ENCODE results near the gene TNFRSF21.
"Not testable (repeated sequence)": the region's sequence is repeated elsewhere in the genome, so short reads cannot be mapped to it uniquely, and the experiment has no call there.

Gene TNFRSF21

GRCh38 chr6:47283993-47284392 lies 25.7 kb downstream of the TNFRSF21 start:
- DNase-seq = no peak

- no peak for DNase-seq
These were observed 31.2 kb downstream of the TNFRSF21 start for GRCh38 chr6:47278545-47278944.

DNA sequence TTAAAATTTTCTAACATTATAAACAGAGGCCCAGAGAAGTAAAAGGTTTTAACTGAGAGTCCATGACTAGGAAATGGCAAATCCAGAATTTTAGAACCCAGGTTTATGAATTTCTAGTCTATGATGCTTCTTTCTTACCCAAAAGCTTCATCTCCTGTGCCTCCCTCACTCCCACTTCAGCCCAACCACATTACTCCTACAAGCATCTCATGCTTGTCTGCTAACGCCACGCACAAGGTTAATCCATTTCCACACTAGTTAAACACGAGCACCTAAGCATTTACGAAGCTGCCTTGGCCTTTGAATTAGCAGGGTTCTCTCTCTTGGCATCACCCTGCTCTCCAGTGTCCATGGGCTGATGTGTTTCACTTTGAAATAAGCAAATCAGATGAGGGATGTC lies 32.0 kb downstream of the TNFRSF21 start:
- DNase-seq = no peak

DNA sequence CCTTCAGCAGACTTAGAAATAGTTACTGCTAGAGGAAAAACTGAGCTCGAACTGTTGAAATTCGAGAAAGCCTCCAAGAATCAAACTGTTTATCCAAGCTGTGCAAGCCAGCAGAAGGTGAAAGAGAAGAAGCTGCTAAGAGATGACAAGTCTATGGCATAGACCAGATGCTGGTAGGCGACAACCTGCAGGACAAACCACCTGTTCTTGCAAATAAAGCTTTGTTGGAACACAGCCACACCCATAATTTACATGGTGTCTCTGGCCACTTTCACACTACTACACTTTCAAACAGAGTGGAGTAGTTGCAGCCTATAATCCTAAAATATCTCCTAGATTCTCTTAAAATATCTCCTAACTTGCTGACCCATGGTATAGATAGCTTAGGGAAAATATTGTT lies 33.3 kb downstream of the TNFRSF21 start:
- DNase-seq = no peak

GRCh38 chr6:47275640-47276039 lies 34.1 kb downstream of the TNFRSF21 start:
- DNase-seq = no peak

DNA sequence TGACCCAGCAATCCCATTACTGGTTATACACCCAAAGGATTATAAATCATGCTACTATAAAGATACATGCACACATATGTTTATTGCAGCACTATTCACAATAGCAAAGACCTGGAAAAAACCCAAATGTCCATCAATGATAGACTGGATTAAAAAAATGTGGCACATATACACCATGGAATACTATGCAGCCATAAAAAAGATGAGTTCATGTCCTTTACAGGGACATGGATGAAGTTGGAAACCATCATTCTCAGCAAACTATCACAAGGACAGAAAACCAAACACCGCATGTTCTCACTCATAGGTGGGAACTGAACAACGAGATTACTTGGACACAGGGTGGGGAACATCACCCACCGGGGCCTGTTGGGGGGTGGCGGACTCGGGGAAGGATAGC lies 34.6 kb downstream of the TNFRSF21 start:
- not testable (repeated sequence) for DNase-seq

- DNase-seq = no peak
These were observed 41.0 kb downstream of the TNFRSF21 start for GRCh38 chr6:47268572-47269187.

DNA sequence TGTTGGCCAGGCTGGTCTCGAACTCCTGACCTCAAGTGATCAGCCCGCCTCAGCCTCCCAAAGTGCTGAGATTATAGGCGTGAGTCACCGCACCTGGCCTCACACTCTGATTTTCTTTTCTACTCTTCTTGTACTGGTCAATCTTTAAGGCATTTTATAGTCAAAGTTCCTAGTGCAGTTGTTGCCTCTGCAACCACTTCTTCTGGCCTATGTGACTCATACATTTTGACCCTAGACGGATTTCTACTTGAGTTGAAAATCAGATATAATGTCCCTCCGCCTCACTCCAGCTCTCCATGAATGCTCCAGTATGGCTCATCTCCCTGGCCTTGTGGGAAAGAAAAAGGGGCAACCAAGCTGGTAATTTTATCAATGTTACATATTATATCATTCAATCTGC lies 42.4 kb downstream of the TNFRSF21 start:
- DNase-seq = no peak

- DNase-seq = no peak
These were observed 43.7 kb downstream of the TNFRSF21 start for GRCh38 chr6:47265971-47266370.

DNA sequence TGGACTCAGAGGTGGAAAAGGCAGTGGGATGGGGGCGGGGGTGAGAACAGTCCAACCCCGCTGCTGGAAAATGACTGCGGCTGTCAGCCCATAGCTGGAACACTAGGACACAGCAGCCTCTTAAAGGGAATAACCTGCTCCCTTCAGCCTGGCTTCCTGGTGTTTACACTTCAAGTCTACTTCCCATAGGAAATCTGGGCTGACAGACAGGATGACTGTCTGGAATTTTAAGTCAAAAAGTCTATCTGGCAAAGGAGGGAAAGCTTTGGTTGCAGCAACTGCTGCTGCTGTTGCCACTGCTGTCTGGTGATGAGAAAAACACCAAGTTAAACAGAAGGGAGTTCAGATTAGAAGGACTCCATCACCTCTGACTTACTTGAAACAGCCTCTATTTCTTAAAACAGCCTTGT lies 44.9 kb downstream of the TNFRSF21 start:
- DNase-seq = no peak

GRCh38 chr6:47263268-47263667 lies 46.4 kb downstream of the TNFRSF21 start:
- DNase-seq = no peak

DNA sequence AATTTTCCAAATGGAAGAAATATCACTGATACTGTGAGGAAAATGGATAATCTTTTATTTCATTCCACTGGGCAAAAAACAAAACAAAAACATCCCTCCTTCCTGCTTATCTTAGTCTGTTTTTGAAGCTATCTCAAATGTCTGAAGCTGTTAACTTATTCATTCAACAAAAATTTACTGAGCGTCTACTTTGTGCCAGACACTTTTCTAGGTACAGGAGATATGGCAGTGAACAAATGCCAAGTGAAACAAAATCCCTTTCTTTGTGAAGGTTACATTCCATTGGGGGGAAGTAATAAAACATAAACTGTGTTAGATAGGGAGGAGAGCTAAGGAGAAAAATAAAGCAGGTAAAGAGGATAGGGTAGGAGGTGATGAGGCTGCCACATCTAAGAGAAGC lies 47.5 kb downstream of the TNFRSF21 start:
- no peak for DNase-seq

GRCh38 chr6:47261191-47261590 lies 48.5 kb downstream of the TNFRSF21 start:
- DNase-seq = no peak

DNA sequence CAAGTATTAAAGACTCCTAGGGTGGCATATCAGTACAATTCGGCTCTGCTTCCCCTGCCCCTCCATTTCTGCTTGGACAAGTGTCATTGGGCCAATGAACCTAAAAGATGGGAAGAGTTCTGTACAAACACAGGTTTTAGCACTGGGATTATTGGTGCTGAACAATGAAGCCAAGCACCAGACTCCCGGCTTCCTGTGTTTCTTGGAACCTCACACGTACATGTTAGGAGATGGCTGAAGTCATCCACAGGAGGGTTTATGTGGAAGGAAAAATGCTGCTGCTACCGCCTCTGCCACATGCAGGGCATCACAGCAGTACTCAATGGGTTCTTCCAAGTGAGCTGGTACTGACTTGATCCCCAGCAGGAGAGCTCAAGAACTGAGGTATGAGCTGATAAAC lies 49.7 kb downstream of the TNFRSF21 start:
- DNase-seq = no peak

GRCh38 chr6:47258724-47259347 lies 50.9 kb downstream of the TNFRSF21 start:
- DNase-seq = no peak

- no peak for DNase-seq
These were observed 52.5 kb downstream of the TNFRSF21 start for GRCh38 chr6:47256981-47257730.

DNA sequence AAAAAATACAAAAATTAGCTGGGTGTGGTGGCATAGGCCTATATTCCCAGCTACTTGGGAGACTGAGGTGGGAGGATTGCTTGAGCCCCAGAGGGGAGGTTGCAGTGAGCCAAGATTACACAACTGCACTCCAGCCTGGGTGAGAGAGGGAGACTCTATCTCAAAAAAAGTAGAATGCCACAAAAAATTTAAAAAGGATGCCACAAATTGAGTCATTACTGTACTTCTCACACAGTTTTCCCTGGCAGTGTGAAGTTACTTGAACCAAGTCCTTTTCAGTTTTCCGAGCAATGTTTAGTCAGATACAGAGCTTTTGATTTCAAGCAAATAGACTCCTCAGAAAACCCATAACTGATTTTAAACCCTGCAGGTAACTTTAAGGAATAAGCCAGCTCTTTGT lies 53.3 kb downstream of the TNFRSF21 start:
- no peak for DNase-seq

DNA sequence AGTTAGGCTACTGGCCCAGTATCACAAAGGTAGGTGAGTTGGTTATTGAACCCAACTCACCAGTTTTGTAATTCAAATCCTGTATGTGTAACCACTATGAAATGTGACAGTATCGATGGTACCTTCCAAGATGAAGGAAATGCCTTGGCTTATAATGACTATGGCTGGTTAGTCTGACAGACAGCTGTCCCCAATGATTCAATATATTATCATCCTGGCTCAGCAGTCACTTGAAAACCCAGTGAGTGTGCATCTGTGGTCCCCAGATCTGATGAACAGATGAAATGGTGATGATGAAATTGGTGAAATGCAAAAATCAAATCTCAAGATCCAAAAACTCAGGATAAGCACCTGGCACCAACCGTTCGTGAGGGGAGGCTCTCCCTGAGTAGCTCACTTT lies 54.8 kb downstream of the TNFRSF21 start:
- DNase-seq = no peak

DNA sequence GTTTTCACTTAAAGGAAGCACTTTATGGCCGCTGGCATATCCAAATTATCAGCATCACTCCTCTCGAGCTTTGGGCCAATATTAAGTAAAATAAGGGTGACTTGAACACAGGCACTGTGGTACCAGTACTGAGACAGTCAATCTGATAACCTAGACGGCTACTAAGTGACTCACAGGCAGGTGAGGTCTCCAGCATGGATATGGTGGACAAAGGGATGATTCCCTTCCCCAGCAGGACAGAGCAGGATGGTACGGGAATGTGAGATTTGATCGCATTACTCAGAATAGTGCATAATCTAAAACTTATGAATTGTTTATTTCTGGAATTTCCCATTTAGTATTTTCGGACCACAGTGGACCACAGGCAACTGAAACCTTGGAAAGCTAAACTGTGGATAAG lies 55.7 kb downstream of the TNFRSF21 start:
- DNase-seq = no peak

- DNase-seq = no peak
These were observed 56.6 kb downstream of the TNFRSF21 start for GRCh38 chr6:47253136-47253535.

- no peak for DNase-seq
These were observed 57.1 kb downstream of the TNFRSF21 start for GRCh38 chr6:47252633-47253032.

- DNase-seq = no peak
These were observed 58.3 kb downstream of the TNFRSF21 start for GRCh38 chr6:47251396-47251795.

DNA sequence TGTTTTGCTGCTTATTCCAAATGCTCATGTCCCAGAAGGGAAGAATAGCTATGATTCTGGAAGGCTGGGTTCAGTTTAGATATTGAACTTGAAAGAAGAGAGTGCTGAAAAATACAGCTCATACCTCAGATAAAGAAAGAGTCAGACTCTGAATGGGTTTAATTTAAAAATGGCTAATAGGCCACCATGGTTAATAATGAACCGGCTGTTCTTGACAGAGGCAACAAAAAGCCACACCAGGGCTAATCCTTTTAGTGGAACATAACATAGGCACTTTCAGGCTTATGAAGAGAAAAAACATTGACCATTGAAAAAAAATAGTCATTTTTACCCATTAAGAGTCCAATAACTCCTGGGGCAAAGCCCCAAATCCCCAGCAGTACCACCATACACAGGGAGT lies 59.4 kb downstream of the TNFRSF21 start:
- no peak for DNase-seq

DNA sequence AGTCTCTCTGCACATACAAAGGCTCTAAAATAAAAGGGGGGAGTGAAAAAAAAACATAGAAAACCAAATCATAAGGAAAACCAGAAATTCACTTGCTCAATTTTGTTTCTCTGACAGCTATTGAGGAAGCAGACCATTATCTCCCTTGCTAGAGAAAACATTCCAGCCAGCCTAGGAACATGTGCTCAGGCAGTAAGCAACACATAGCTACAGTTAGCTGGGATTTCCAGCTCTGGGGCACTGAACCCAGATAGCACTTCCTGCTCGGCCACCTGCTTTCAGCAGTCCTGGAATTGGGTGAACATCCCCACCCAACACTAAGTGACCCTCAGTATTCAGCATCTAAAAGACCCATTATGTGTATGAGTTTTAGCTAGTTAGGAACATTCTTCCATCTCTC lies 61.3 kb downstream of the TNFRSF21 start:
- DNase-seq = no peak
